Endodermal cell (in vitro differentiated cells): ENCODE data around the gene DGCR8. TPM values are rescaled to one million over a fixed set of nuclear protein-coding genes. Genes with fewer than 3 reads are reported as not detected.
A peak's percentile ranks its signal among the peaks of the same experiment; 100 is the strongest.

Experiments used
- DNase-seq: peaks from one replicate; pipeline ENCODE4 v3.0.0-alpha.2; 2017
- H3K27ac ChIP-seq: 2 replicates; pipeline ENCODE4 v1.5.1; 2013; ENCODE audit warnings: mild to moderate bottlenecking, low read depth, low read length, moderate library complexity
- H3K27me3 ChIP-seq: 2 replicates; pipeline ENCODE4 v1.6.1; 2013; ENCODE audit warnings: mild to moderate bottlenecking, low read length, moderate library complexity; ENCODE audit not compliant: insufficient read depth, control insufficient read depth, poor library complexity, severe bottlenecking
- H3K36me3 ChIP-seq: 2 replicates; pipeline ENCODE4 v1.7.0; 2013; ENCODE audit warnings: mild to moderate bottlenecking, low read length, moderate library complexity; ENCODE audit not compliant: control insufficient read depth, insufficient read depth
- H3K4me1 ChIP-seq: one replicate; pipeline ENCODE4 v1.7.0; 2013; ENCODE audit warnings: low read length; ENCODE audit not compliant: control insufficient read depth, insufficient read depth
- H3K4me3 ChIP-seq: 2 replicates; pipeline ENCODE4 v1.5.1; 2013; ENCODE audit warnings: mild to moderate bottlenecking, low read length, moderate library complexity
- H3K9ac ChIP-seq: 2 replicates; pipeline ENCODE4 v1.6.1; 2013; ENCODE audit warnings: mild to moderate bottlenecking, low read length, moderate library complexity; ENCODE audit not compliant: poor library complexity, severe bottlenecking; ENCODE audit errors: extremely low read depth
- H3K9me3 ChIP-seq: 2 replicates; pipeline ENCODE4 v1.6.1; 2013; ENCODE audit warnings: mild to moderate bottlenecking, low read length, moderate library complexity; ENCODE audit not compliant: control insufficient read depth
- H3K27ac Mint-ChIP-seq: 2 replicates; pipeline ENCODE4 v1.8.0; 2020; ENCODE audit warnings: mixed read lengths
- H3K27me3 Mint-ChIP-seq: 2 replicates; pipeline ENCODE4 v1.8.0; 2021; ENCODE audit warnings: mild to moderate bottlenecking, mixed read lengths; ENCODE audit not compliant: insufficient read depth
- H3K36me3 Mint-ChIP-seq: 2 replicates; pipeline ENCODE4 v1.8.0; 2020; ENCODE audit warnings: low read depth, mixed read lengths
- H3K4me1 Mint-ChIP-seq: 2 replicates; pipeline ENCODE4 v1.8.0; 2020; ENCODE audit warnings: mixed read lengths
- H3K4me3 Mint-ChIP-seq: 2 replicates; pipeline ENCODE4 v1.8.0; 2020; ENCODE audit warnings: mild to moderate bottlenecking, moderate library complexity, mixed read lengths
- H3K9me3 Mint-ChIP-seq: 2 replicates; pipeline ENCODE4 v1.8.0; 2020; ENCODE audit warnings: mild to moderate bottlenecking, mixed read lengths
- CTCF ChIP-seq: fragments of 200-600 bp; sonication (generic); conservative IDR thresholded peaks from 2 replicates; pipeline ENCODE4 v1.5.0; 2021; ENCODE audit warnings: antibody characterized with exemption, mild to moderate bottlenecking
- WGBS, 2 experiments: methylation state at CpG; one replicate each; pipeline versions ENCODE4 v1.1.5 to v1.1.7; 2013; ENCODE audit warnings: missing lambda C conversion rate in 2 of 2, mixed read lengths in 1 of 2; ENCODE audit not compliant: insufficient coverage in 1 of 2, insufficient read length in 1 of 2; 5-methylcytosine and 5-hydroxymethylcytosine counted together
- total RNA-seq, 2 donors: library from RNA; stranded (reverse); fragmentation: NEBNext Ultra II Directional in 1 of 2; extraction: Animal tissue kit (Norgen Biotek cat#: 25700) in 1 of 2; gene quantifications; 2 replicates in 1 of 2; 3 replicates in 1 of 2; pipeline ENCODE4 v1.2.1, GENCODE V29; 2021

The DGCR8 gene
- total RNA-seq, 2 donors from 2014 or later = 61.3 to 76.1 TPM

GRCh38 chr22:20126284-20127029, 46.4 kb downstream of the DGCR8 start:
- peaks cover 63% of the 10 kb centered on the region for H3K36me3 ChIP-seq
- DNase-seq = no peak
- TF ChIP-seq CTCF = no peak
- H3K4me3 ChIP-seq = no peak overlapping the region
- WGBS, 2 experiments = 95% methylated on average over 17 to 19 of the region's 19 CpGs
- no peaks in the 10 kb centered on the region for H3K9me3 Mint-ChIP-seq
- no peak overlapping the region for H3K4me3 Mint-ChIP-seq
- H3K36me3 Mint-ChIP-seq = peaks cover 45% of the 10 kb centered on the region
- no peaks in the 10 kb centered on the region for H3K27me3 Mint-ChIP-seq
- no peaks in the 10 kb centered on the region for H3K4me1 Mint-ChIP-seq
- no peaks in the 10 kb centered on the region for H3K9me3 ChIP-seq
- no peak overlapping the region for H3K9ac ChIP-seq
- no peak overlapping the region for H3K27ac Mint-ChIP-seq
- H3K4me1 ChIP-seq = no peaks in the 10 kb centered on the region
- no peaks in the 10 kb centered on the region for H3K27me3 ChIP-seq
- no peak overlapping the region for H3K27ac ChIP-seq

DNA sequence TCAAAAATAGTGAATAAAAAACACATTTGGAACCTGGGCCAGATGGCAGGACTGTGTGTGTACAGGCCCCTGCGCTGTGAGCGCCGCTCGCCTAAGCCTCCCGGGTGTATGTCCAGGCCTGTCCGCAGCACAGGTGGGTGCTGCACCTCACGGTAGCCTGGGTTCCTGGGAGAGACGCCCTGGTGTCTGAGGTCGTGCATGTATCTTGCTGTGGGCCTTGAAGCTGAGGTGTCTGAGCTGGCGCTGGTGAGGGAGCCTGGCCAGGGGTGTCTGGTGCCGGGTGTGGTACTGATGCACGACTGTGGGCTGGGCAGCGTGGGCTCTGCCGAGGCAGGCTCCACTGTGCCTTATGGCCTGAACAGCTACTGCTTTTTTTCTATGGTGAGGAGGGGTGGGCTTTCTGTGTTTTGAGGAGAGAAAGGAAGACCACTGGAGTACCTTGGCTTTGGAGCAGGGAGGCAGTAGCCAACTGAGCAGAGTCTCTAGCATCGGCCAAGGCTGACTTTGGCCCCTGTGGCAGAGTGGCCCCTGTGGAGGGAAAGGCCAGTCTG, 47.4 kb downstream of the DGCR8 start:
- TF ChIP-seq CTCF = no peak
- peaks cover 36% of the 10 kb centered on the region for H3K36me3 Mint-ChIP-seq
- no peak overlapping the region for H3K4me3 ChIP-seq
- DNase-seq = no peak
- H3K4me1 Mint-ChIP-seq = no peaks in the 10 kb centered on the region
- no peak overlapping the region for H3K9ac ChIP-seq
- 94 to 98% methylated on average over 12 to 15 of the region's 15 CpGs for WGBS, 2 experiments
- peaks cover 54% of the 10 kb centered on the region for H3K36me3 ChIP-seq
- H3K9me3 ChIP-seq = no peaks in the 10 kb centered on the region
- peak overlapping the region; percentile 74 for H3K27ac Mint-ChIP-seq
- peak overlapping the region; percentile 29 for H3K27ac ChIP-seq
- H3K4me3 Mint-ChIP-seq = no peak overlapping the region
- no peaks in the 10 kb centered on the region for H3K9me3 Mint-ChIP-seq
- H3K27me3 Mint-ChIP-seq = no peaks in the 10 kb centered on the region
- no peaks in the 10 kb centered on the region for H3K4me1 ChIP-seq
- no peaks in the 10 kb centered on the region for H3K27me3 ChIP-seq

DNA sequence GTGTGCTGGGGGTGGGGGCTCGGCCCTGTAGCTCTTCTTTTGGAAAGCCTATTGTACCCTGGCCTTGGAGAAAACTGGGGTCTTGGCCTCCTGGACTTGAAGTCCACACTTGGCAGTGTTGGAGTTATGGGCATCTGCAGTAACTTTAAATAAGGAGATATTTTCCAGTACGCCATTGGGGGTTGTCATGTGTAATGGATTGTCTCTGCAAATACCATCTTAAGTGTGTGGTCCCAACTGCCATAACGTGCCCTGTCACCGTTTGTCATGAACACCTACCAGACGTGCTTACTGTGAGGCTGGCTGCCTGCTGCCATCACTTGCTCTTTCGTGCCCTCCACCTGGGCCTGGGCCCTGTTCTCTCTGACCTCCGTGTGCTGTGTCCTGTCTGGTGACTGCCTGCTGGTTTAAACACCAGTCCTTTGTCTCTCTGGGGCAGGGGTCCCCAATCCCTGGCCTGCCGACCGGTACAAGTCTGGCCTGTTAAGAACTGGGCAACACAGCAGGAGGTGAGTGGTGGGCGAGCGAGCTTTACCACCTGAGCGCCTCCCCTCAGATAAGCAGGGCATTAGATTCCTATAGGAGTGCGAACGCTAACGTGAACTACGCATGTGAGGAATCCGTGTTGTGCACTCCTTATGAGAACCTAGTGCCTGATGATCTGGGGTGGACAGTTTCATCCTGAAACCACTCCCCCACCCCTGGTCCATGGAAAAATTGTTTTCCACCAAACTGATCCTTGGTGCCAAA, 48.0 kb downstream of the DGCR8 start:
- Mint-ChIP-seq H3K36me3 (peaks cover 34% of the 10 kb centered on the region), H3K4me1 (no peaks in the 10 kb centered on the region), H3K4me3 (no peak overlapping the region), H3K27me3 (no peaks in the 10 kb centered on the region), H3K27ac (peak overlapping the region; percentile 80), H3K9me3 (no peaks in the 10 kb centered on the region)
- H3K9ac ChIP-seq = no peak overlapping the region
- no peak overlapping the region for H3K4me3 ChIP-seq
- no peak for TF ChIP-seq CTCF
- DNase-seq = no peak
- H3K27ac ChIP-seq = peak overlapping the region; percentile 36
- no peaks in the 10 kb centered on the region for H3K9me3 ChIP-seq
- peaks cover 53% of the 10 kb centered on the region for H3K36me3 ChIP-seq
- no peaks in the 10 kb centered on the region for H3K4me1 ChIP-seq
- WGBS, 2 experiments = 92 to 93% methylated on average over 15 to 17 of the region's 17 CpGs
- H3K27me3 ChIP-seq = no peaks in the 10 kb centered on the region
